AG09319 (cell line): ENCODE results near the gene RABEP2.
A peak's percentile ranks its signal among the peaks of the same experiment; 100 is the strongest.
"Not testable (repeated sequence)": the region's sequence is repeated elsewhere in the genome, so short reads cannot be mapped to it uniquely, and the experiment has no call there.

Experiments
- DNase-seq: peaks from one replicate; pipeline ENCODE4 v3.0.0-alpha.2; 2010; ENCODE audit warnings: low read depth; ENCODE audit errors: extremely low read depth
- CTCF ChIP-seq: IDR thresholded peaks from 2 replicates; pipeline ENCODE4 v1.5.1; 2011; ENCODE audit warnings: low read depth, mild to moderate bottlenecking, inconsistent platforms, low read length, moderate library complexity

Gene RABEP2

DNA sequence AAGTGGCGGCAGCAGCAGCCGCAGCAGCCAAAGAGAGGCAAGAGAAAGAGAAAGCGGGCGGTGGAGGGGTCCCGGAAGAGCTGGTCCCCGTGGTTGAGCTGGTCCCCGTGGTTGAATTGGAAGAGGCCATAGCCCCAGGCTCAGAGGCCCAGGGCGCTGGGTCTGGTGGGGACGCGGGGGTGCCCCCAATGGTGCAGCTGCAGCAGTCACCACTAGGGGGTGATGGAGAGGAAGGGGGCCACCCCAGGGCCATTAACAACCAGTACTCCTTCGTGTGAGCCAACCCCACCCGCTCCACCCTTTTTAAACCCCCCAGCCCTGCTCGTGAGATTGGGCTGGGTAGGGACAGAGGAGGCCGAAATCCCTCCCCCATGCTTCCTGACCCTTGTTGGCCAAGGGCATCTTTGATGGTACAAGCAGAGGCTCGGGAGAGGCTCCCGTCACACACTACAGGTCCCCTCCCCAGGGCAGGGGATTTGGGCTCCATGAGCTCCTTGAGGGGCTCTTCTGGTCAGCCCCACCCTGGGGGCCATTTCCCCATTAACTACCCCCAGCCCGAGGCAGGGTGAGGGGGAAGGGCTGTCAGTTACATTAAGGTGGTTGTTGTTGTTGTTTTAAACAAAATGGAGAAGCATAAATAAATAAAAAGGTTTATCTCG is 51.4 kb downstream of the RABEP2 start:
- no peak for DNase-seq
- TF ChIP-seq CTCF = peak; percentile 59

GRCh38 chr16:28872952-28873351 is 52.1 kb downstream of the RABEP2 start:
- DNase-seq = no peak

DNA sequence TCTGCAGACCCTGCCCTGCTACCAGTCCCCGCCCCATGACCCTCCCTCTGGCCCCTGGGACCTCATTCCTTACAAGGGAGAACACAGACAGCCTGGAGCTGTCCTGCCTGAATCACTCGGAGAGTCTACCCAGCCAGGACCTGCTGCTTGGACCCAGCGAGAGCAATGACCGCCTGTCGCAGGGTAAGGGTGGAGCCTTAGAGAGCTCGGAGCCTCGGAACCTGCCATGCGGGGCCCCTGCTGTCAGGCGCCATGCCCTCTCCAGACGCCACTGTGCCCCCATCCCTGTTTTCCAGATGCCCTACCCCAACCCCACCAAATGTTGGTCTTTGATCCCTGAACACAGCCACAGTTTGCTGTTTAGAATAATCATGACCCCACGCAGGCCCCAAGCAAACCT is 55.8 kb downstream of the RABEP2 start:
- no peak for TF ChIP-seq CTCF
- no peak for DNase-seq

More at GRCh38 chr16:28872952-28873351, 52.1 kb downstream of the RABEP2 start:
- TF ChIP-seq CTCF = no peak

- DNase-seq = not testable (repeated sequence)
These were observed 57.4 kb downstream of the RABEP2 start for GRCh38 chr16:28867646-28868045.

DNA sequence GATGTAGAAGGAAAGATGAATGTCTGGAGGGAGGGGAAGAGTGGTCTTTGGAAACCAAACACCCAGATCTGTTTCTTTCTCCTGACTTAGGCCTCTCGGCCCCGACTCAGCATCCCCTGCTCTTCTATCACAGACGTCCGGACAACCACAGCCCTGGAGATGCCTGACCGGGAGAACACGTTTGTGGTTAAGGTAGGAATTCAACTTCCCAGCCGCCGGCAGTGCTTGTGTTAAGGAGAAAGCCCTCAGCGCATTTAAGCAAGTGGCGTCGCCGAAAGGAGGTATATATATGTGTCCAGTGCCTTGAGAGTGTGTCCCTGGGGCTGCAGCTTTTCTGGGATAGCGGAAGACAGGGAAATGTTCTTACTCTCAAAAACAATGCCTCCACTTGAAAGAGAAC is 57.8 kb downstream of the RABEP2 start:
- no peak for TF ChIP-seq CTCF

GRCh38 chr16:28866454-28866804 is 58.6 kb downstream of the RABEP2 start:
- DNase-seq = no peak
- no peak for TF ChIP-seq CTCF

More for the DNA sequence above, 57.8 kb downstream of the RABEP2 start:
- no peak for DNase-seq

- no peak for DNase-seq
- TF ChIP-seq CTCF = no peak
These were observed 59.1 kb downstream of the RABEP2 start for GRCh38 chr16:28865722-28866453.
